Measurements from ENCODE around the gene GNG12. TPM values are rescaled to one million over a fixed set of nuclear protein-coding genes. Genes with fewer than 3 reads are reported as not detected.
A peak's percentile ranks its signal among the peaks of the same experiment; 100 is the strongest.

GNG12 gene
- total and polyA plus RNA-seq, 12 donors: 15.3 to 121 (median 84.7) TPM

- intact Hi-C loops (cut with DNase I): loop anchor here (5.0 to 10.0 kb wide), 2 partner anchors 122 to 145 kb away; partner anchors contain the start of gene GNG12 (in 1 of the 2)
- Histone ChIP-seq H3K27ac (peak overlapping the region; percentile 90 to 97 (median 93)), H3K9me3 (replicated peaks in 1 of 3) (no peaks in the 10 kb centered on the region), H3K4me3 (peak overlapping the region in 1 of 4 donors; percentile 64), H3K27me3 (no peaks in the 10 kb centered on the region), H3K36me3 (replicated peaks in 1 of 2) (peaks cover 0 to 6% of the 10 kb centered on the region in 2 donors), H3K4me1 (replicated peaks in 1 of 2) (peaks cover 12 to 27% of the 10 kb centered on the region in 2 donors)
- WGBS, 4 donors: 42 to 56% (median 52%) methylated on average over 3 of the region's 3 CpGs
- no peak for TF ChIP-seq POLR2A (IDR thresholded peaks at IDR 0.05)
- TF ChIP-seq CTCF (IDR thresholded peaks at IDR 0.05): no peak
- DNase-seq: no peak
These were observed 146.1 kb downstream of the GNG12 start for GRCh38 chr1:67687198-67687545.

GRCh38 chr1:67686267-67687197 lies 146.7 kb downstream of the GNG12 start:
- intact Hi-C loops (cut with DNase I): loop anchor here (5.0 to 10.0 kb wide), 2 partner anchors 122 to 146 kb away; partner anchors contain the start of gene GNG12 (in 1 of the 2)
- no peaks in the 10 kb centered on the region for H3K27me3 ChIP-seq
- 0% methylated on average over 1 to 43 of the region's 43 CpGs for WGBS, 4 donors
- peak overlapping the region; percentile 19 to 64 (median 46) for H3K4me3 ChIP-seq
- H3K4me1 ChIP-seq (replicated peaks in 1 of 2): peaks cover 12 to 27% of the 10 kb centered on the region in 2 donors
- H3K9me3 ChIP-seq (replicated peaks in 1 of 3): no peaks in the 10 kb centered on the region
- peak; percentile 76 to 94 (median 93) for DNase-seq
- peak overlapping the region; percentile 90 to 97 (median 93) for H3K27ac ChIP-seq
- no peak for TF ChIP-seq CTCF (IDR thresholded peaks at IDR 0.05)
- peak; percentile 37 to 95 for TF ChIP-seq POLR2A (IDR thresholded peaks at IDR 0.05)
- peaks cover 0 to 6% of the 10 kb centered on the region in 2 donors for H3K36me3 ChIP-seq (replicated peaks in 1 of 2)

GRCh38 chr1:67685558-67686266 lies 147.6 kb downstream of the GNG12 start:
- TF ChIP-seq CTCF (IDR thresholded peaks at IDR 0.05): no peak
- no peak for TF ChIP-seq POLR2A (IDR thresholded peaks at IDR 0.05)
- peak overlapping the region; percentile 90 to 97 (median 93) for H3K27ac ChIP-seq
- intact Hi-C loops (cut with DNase I): loop anchor here (5.0 to 10.0 kb wide), 2 partner anchors 121 to 147 kb away; partner anchors contain the start of gene GNG12 (in 1 of the 2)
- peaks cover 12 to 27% of the 10 kb centered on the region in 2 donors for H3K4me1 ChIP-seq (replicated peaks in 1 of 2)
- H3K27me3 ChIP-seq: no peaks in the 10 kb centered on the region
- H3K9me3 ChIP-seq (replicated peaks in 1 of 3): no peaks in the 10 kb centered on the region
- peaks cover 0 to 6% of the 10 kb centered on the region in 2 donors for H3K36me3 ChIP-seq (replicated peaks in 1 of 2)
- 0% methylated on average over 6 to 65 of the region's 65 CpGs; no CpG with 5 or more reads in 1 of the 4 donors for WGBS, 4 donors
- H3K4me3 ChIP-seq: peak overlapping the region; percentile 19 to 64 (median 46)
- DNase-seq: peak; percentile 47 to 65 (median 56)

All from adrenal gland (tissue), 12 donors.